ENCODE measurements around the gene HES3. TPM values are rescaled to one million over a fixed set of nuclear protein-coding genes. Genes with fewer than 3 reads are reported as not detected.

The HES3 gene
- total RNA-seq, 3 donors from 2014 or later, result not detected

- Mint-ChIP-seq H3K4me1 (ENCODE audit: low read depth) (peaks cover 15% of the 10 kb centered on the region), H3K27me3 (ENCODE audit: low read depth) (peaks cover 8% of the 10 kb centered on the region), H3K36me3 (ENCODE audit: insufficient read depth) (peaks cover 16% of the 10 kb centered on the region), H3K4me3 (peak overlapping the region; percentile 91), H3K9me3 (no peaks in the 10 kb centered on the region)
- DNase-seq (no peak), ATAC-seq (no peak)
Observed at GRCh38 chr1:6234502-6235295, 9.3 kb upstream of the HES3 start.

GRCh38 chr1:6235296-6235677 is 8.7 kb upstream of the HES3 start:
- Mint-ChIP-seq H3K36me3 (ENCODE audit: insufficient read depth) (peaks cover 16% of the 10 kb centered on the region), H3K4me1 (ENCODE audit: low read depth) (peaks cover 15% of the 10 kb centered on the region), H3K9me3 (no peaks in the 10 kb centered on the region), H3K27me3 (ENCODE audit: low read depth) (peaks cover 14% of the 10 kb centered on the region), H3K4me3 (peak overlapping the region; percentile 91)
- DNase-seq (no peak), ATAC-seq (peak in 1 of 2 donors; percentile 35)

- ATAC-seq (no peak), DNase-seq (no peak)
- H3K4me1 Mint-ChIP-seq (ENCODE audit: low read depth), result peaks cover 19% of the 10 kb centered on the region
- H3K9me3 Mint-ChIP-seq, result no peaks in the 10 kb centered on the region
- peak overlapping the region; percentile 45 for H3K4me3 Mint-ChIP-seq
- peaks cover 27% of the 10 kb centered on the region for H3K27me3 Mint-ChIP-seq (ENCODE audit: low read depth)
- peaks cover 10% of the 10 kb centered on the region for H3K36me3 Mint-ChIP-seq (ENCODE audit: insufficient read depth)
Observed at GRCh38 chr1:6237093-6237492, 6.9 kb upstream of the HES3 start.

GRCh38 chr1:6239213-6239752 is 4.7 kb upstream of the HES3 start:
- Mint-ChIP-seq H3K4me1 (ENCODE audit: low read depth) (peaks cover 10% of the 10 kb centered on the region), H3K9me3 (no peaks in the 10 kb centered on the region), H3K27me3 (ENCODE audit: low read depth) (peaks cover 39% of the 10 kb centered on the region), H3K36me3 (ENCODE audit: insufficient read depth) (no peaks in the 10 kb centered on the region), H3K4me3 (no peak overlapping the region)
- ATAC-seq (no peak), DNase-seq (no peak)

- Mint-ChIP-seq H3K27me3 (ENCODE audit: low read depth) (peaks cover 45% of the 10 kb centered on the region), H3K4me3 (no peak overlapping the region), H3K9me3 (no peaks in the 10 kb centered on the region), H3K36me3 (ENCODE audit: insufficient read depth) (no peaks in the 10 kb centered on the region), H3K4me1 (ENCODE audit: low read depth) (peaks cover 7% of the 10 kb centered on the region)
- DNase-seq (no peak), ATAC-seq (no peak)
Observed at GRCh38 chr1:6239950-6240768, 3.8 kb upstream of the HES3 start.

GRCh38 chr1:6241107-6241886 is 2.7 kb upstream of the HES3 start:
- peak overlapping the region; percentile 45 for H3K4me3 Mint-ChIP-seq
- H3K36me3 Mint-ChIP-seq (ENCODE audit: insufficient read depth), result no peaks in the 10 kb centered on the region
- no peak for ATAC-seq
- H3K9me3 Mint-ChIP-seq, result no peaks in the 10 kb centered on the region
- H3K27me3 Mint-ChIP-seq (ENCODE audit: low read depth), result peaks cover 49% of the 10 kb centered on the region
- H3K4me1 Mint-ChIP-seq (ENCODE audit: low read depth), result peaks cover 6% of the 10 kb centered on the region
- no peak for DNase-seq

- no peaks in the 10 kb centered on the region for H3K9me3 Mint-ChIP-seq
- ATAC-seq (no peak), DNase-seq (no peak)
- peaks cover 57% of the 10 kb centered on the region for H3K27me3 Mint-ChIP-seq (ENCODE audit: low read depth)
- H3K4me1 Mint-ChIP-seq (ENCODE audit: low read depth), result peaks cover 12% of the 10 kb centered on the region
- no peak overlapping the region for H3K4me3 Mint-ChIP-seq
- H3K36me3 Mint-ChIP-seq (ENCODE audit: insufficient read depth), result no peaks in the 10 kb centered on the region
Observed at GRCh38 chr1:6241887-6242740, 1.9 kb upstream of the HES3 start.

GRCh38 chr1:6243053-6243834 is 735 bp upstream of the HES3 start:
- Mint-ChIP-seq H3K27me3 (ENCODE audit: low read depth) (peaks cover 68% of the 10 kb centered on the region), H3K4me1 (ENCODE audit: low read depth) (peaks cover 12% of the 10 kb centered on the region), H3K4me3 (no peak overlapping the region), H3K36me3 (ENCODE audit: insufficient read depth) (no peaks in the 10 kb centered on the region), H3K9me3 (no peaks in the 10 kb centered on the region)
- DNase-seq (no peak), ATAC-seq (no peak)

GRCh38 chr1:6244401-6245049 is 546 bp downstream of the HES3 start:
- peaks cover 66% of the 10 kb centered on the region for H3K27me3 Mint-ChIP-seq (ENCODE audit: low read depth)
- no peaks in the 10 kb centered on the region for H3K9me3 Mint-ChIP-seq
- H3K4me1 Mint-ChIP-seq (ENCODE audit: low read depth), result peaks cover 12% of the 10 kb centered on the region
- no peaks in the 10 kb centered on the region for H3K36me3 Mint-ChIP-seq (ENCODE audit: insufficient read depth)
- H3K4me3 Mint-ChIP-seq, result no peak overlapping the region
- no peak for ATAC-seq
- no peak for DNase-seq

GRCh38 chr1:6245086-6245868 is 1.3 kb downstream of the HES3 start:
- peaks cover 15% of the 10 kb centered on the region for H3K4me1 Mint-ChIP-seq (ENCODE audit: low read depth)
- DNase-seq (peak; percentile 74), ATAC-seq (peak; percentile 77 to 79)
- H3K4me3 Mint-ChIP-seq, result no peak overlapping the region
- no peaks in the 10 kb centered on the region for H3K9me3 Mint-ChIP-seq
- H3K36me3 Mint-ChIP-seq (ENCODE audit: insufficient read depth), result no peaks in the 10 kb centered on the region
- H3K27me3 Mint-ChIP-seq (ENCODE audit: low read depth), result peaks cover 64% of the 10 kb centered on the region

- no peak for ATAC-seq
- Mint-ChIP-seq H3K36me3 (ENCODE audit: insufficient read depth) (no peaks in the 10 kb centered on the region), H3K4me3 (no peak overlapping the region)
Observed at GRCh38 chr1:6245869-6246496, 2.0 kb downstream of the HES3 start.

More at GRCh38 chr1:6245869-6246496, 2.0 kb downstream of the HES3 start:
- Mint-ChIP-seq H3K4me1 (ENCODE audit: low read depth) (peaks cover 15% of the 10 kb centered on the region), H3K9me3 (no peaks in the 10 kb centered on the region), H3K27me3 (ENCODE audit: low read depth) (peaks cover 65% of the 10 kb centered on the region)
- peak; percentile 32 for DNase-seq

All from activated T-cell treated with anti-CD3 and anti-CD28 coated beads, Interleukin-2, amount 50 U/mL, for 4 hours (primary cell).